G401 (cell line): ENCODE results near the gene CELF2. TPM values are rescaled to one million over a fixed set of nuclear protein-coding genes. Genes with fewer than 3 reads are reported as not detected.
A peak's percentile ranks its signal among the peaks of the same experiment; 100 is the strongest.

Experiments used
- DNase-seq: peaks from one replicate; pipeline ENCODE4 v3.0.0-alpha.2; 2015; ENCODE audit warnings: low spot score
- in situ Hi-C: cut with HindIII; loops from 2 replicates; pipeline ENCODE4 v1.10.0; 2016; ENCODE audit warnings: low sequenced_read_pairs, mixed read lengths
- total RNA-seq: library from RNA; depleted of rRNA; stranded (reverse); fragments of >200 nt; shearing (Covaris generic); gene quantifications from 2 replicates; pipeline ENCODE4 v1.2.3, GENCODE V29; 2014

Gene CELF2
- total RNA-seq, 1 experiment from 2014 or later, result 0.51 TPM

- peak; percentile 14 for DNase-seq
- in situ Hi-C loops, result no loop called here
Measured at GRCh38 chr10:11318826-11319598, 301.3 kb downstream of the CELF2 start.

- DNase-seq, result no peak
- in situ Hi-C loops, result no loop called here
Measured at GRCh38 chr10:11319990-11320602, 302.4 kb downstream of the CELF2 start.

GRCh38 chr10:11320809-11321520, 303.3 kb downstream of the CELF2 start:
- no peak for DNase-seq
- in situ Hi-C loops, result no loop called here

GRCh38 chr10:11322698-11323097, 305.0 kb downstream of the CELF2 start:
- no peak for DNase-seq
- in situ Hi-C loops, result no loop called here

- in situ Hi-C loops, result no loop called here
- no peak for DNase-seq
Measured at GRCh38 chr10:11324761-11325321, 307.2 kb downstream of the CELF2 start.

GRCh38 chr10:11325817-11326216, 308.1 kb downstream of the CELF2 start:
- DNase-seq, result no peak
- in situ Hi-C loops, result no loop called here

- DNase-seq, result no peak
Measured at GRCh38 chr10:11326241-11326640, 308.6 kb downstream of the CELF2 start.

GRCh38 chr10:11326913-11327616, 309.4 kb downstream of the CELF2 start:
- no peak for DNase-seq
- in situ Hi-C loops, result no loop called here

More at GRCh38 chr10:11326241-11326640, 308.6 kb downstream of the CELF2 start:
- in situ Hi-C loops, result no loop called here

GRCh38 chr10:11328264-11329061, 310.8 kb downstream of the CELF2 start:
- in situ Hi-C loops, result no loop called here
- DNase-seq, result peak; percentile 43

GRCh38 chr10:11329062-11329673, 311.5 kb downstream of the CELF2 start:
- DNase-seq, result no peak
- in situ Hi-C loops, result no loop called here

GRCh38 chr10:11330383-11331045, 312.8 kb downstream of the CELF2 start:
- peak; percentile 50 for DNase-seq
- in situ Hi-C loops, result no loop called here

GRCh38 chr10:11331046-11331577, 313.4 kb downstream of the CELF2 start:
- in situ Hi-C loops, result no loop called here

GRCh38 chr10:11331726-11332125, 314.1 kb downstream of the CELF2 start:
- in situ Hi-C loops, result no loop called here
- DNase-seq, result no peak

More at GRCh38 chr10:11331046-11331577, 313.4 kb downstream of the CELF2 start:
- DNase-seq, result no peak

GRCh38 chr10:11332846-11333245, 315.2 kb downstream of the CELF2 start:
- no peak for DNase-seq
- in situ Hi-C loops, result no loop called here

- no peak for DNase-seq
- in situ Hi-C loops, result no loop called here
Measured at GRCh38 chr10:11334436-11334835, 316.8 kb downstream of the CELF2 start.

- in situ Hi-C loops, result no loop called here
- DNase-seq, result no peak
Measured at GRCh38 chr10:11335167-11335652, 317.5 kb downstream of the CELF2 start.

GRCh38 chr10:11335881-11336430, 318.3 kb downstream of the CELF2 start:
- DNase-seq, result no peak
- in situ Hi-C loops, result no loop called here
